ENCODE results near the gene PPIL1. TPM values are rescaled to one million over a fixed set of nuclear protein-coding genes. Genes with fewer than 3 reads are reported as not detected.

PPIL1 gene
- total RNA-seq, 4 donors from 2014 or later = 17.5 to 31.6 (median 20.9) TPM

DNA sequence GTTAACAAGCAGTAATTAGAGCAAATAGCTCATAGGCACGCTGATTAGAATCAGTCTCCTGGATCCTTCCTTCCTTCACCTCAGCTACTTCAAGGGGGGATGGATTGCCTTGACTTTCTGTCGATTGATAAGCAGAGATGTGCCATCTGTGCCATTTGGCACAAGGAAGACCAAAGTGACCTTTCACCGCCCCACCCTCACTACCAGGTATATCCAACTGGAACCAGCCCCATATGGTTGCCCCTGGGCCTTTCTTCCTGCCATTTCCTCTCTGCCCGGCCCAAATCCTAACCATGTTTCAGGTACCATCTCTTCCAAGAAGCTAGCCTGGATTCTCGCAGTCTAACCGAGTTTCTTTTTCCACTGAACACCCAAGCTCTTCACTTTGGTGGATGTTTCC lies 26.6 kb downstream of the PPIL1 start:
- TF ChIP-seq, protein P1, sequence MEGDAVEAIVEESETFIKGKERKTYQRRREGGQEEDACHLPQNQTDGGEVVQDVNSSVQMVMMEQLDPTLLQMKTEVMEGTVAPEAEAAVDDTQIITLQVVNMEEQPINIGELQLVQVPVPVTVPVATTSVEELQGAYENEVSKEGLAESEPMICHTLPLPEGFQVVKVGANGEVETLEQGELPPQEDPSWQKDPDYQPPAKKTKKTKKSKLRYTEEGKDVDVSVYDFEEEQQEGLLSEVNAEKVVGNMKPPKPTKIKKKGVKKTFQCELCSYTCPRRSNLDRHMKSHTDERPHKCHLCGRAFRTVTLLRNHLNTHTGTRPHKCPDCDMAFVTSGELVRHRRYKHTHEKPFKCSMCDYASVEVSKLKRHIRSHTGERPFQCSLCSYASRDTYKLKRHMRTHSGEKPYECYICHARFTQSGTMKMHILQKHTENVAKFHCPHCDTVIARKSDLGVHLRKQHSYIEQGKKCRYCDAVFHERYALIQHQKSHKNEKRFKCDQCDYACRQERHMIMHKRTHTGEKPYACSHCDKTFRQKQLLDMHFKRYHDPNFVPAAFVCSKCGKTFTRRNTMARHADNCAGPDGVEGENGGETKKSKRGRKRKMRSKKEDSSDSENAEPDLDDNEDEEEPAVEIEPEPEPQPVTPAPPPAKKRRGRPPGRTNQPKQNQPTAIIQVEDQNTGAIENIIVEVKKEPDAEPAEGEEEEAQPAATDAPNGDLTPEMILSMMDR (IDR thresholded peaks at IDR 0.05) = no peak
- no peak for ATAC-seq (ENCODE audit: low FRiP score)
- no peak for DNase-seq (ENCODE audit: low spot score)

- no peak for ATAC-seq (ENCODE audit: low FRiP score)
- DNase-seq (ENCODE audit: low spot score) = no peak
- TF ChIP-seq, protein P1 (IDR thresholded peaks at IDR 0.05) = no peak
These were observed 27.5 kb downstream of the PPIL1 start for GRCh38 chr6:36847152-36847551.

- TF ChIP-seq, protein P1 (IDR thresholded peaks at IDR 0.05) = no peak
- no peak for ATAC-seq (ENCODE audit: low FRiP score)
- DNase-seq (ENCODE audit: low spot score) = no peak
These were observed 29.4 kb downstream of the PPIL1 start for GRCh38 chr6:36845233-36845632.

DNA sequence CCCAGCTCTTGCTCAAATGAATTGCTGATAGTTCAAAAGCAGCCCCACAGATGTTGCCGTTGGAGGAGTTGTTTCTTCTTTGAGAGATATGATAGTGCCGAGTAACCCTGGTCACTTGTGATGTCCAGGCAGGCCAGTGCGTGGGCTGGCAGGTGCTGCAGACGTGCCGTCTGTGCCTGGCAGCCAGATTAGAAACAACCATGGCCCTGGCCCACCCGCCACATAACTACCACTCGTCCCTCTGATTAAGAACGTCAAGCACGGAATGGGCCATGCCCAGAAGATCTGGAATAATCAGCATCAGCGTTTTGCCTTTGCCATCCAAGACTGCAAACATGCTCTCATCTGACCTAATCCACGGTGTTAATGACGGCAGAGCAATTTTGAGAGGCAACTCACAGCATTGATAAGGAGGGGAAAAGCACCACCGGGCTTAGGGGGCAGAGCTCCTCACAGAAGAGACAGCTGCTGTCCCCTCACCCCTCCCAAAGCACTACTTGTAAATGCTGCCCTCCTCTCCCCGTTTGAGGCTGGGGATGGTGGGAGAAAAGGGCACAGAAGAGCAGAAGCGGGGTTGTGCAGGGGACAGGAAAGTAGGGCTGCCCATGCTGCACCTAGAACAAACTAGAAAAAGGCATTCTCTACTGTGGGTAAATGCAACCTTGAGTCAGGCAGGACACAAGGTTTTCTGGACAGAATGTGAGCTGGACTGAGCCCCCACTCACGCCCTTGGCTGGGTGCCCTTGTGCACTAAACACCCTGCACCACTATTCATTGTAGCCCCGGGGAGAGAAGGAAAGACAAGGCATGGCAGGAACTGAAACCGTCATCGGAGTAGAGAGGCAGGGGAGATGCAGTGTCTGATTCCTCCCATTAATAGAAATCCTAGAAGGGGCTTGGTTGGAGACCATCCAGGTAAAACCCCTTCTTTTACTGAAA lies 30.1 kb downstream of the PPIL1 start:
- ATAC-seq (ENCODE audit: low FRiP score) = no peak
- no peak for DNase-seq (ENCODE audit: low spot score)
- TF ChIP-seq, protein P1 (IDR thresholded peaks at IDR 0.05) = no peak

DNA sequence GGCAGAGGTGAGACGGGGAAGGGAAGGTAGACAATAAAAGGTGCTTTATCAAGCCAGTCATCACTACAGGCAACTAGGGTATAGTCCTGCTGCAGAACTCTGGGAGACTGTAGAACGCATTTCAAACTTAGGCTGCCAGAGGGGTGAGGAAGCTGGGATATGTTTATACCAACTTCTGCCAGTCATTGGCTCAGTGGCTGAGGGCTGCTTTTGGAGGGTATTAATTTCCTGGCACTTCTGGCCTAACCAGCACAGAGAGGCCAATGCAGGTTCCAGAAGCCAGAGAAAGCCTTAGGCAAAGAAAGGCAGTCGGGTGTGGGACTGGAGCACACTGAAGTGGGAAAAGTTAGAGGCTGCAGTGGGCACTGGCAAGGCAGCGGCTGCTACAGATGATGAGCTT lies 31.4 kb downstream of the PPIL1 start:
- ATAC-seq (ENCODE audit: low FRiP score) = no peak

GRCh38 chr6:36841756-36842155 lies 32.8 kb downstream of the PPIL1 start:
- TF ChIP-seq, protein P1 (IDR thresholded peaks at IDR 0.05) = no peak
- no peak for DNase-seq (ENCODE audit: low spot score)
- no peak for ATAC-seq (ENCODE audit: low FRiP score)

More for the DNA sequence above, 31.4 kb downstream of the PPIL1 start:
- no peak for DNase-seq (ENCODE audit: low spot score)
- TF ChIP-seq, protein P1 (IDR thresholded peaks at IDR 0.05) = no peak

All from omental fat pad (tissue), 4 donors.